Panc1 (cell line): Measurements from ENCODE around the gene OSBPL10. TPM values are rescaled to one million over a fixed set of nuclear protein-coding genes. Genes with fewer than 3 reads are reported as not detected.

Source experiments
- ATAC-seq: fragments of 200-7000 bp; cut with Tn5 transposase; 2 replicates; pipeline ENCODE4 v1.9.1; 2020; ENCODE audit warnings: mild to moderate bottlenecking, moderate library complexity
- BruUV-seq: library from RNA; stranded (reverse); fragments of 400-500 nt; replicated peaks from 2 replicates; lab custom pipeline; 2021; lab: Mats Ljungman, UMichigan
- CTCF ChIA-PET: fragments of 300-600 bp; sonication (Branson Sonifier 250); formaldehyde crosslinking; loops from one replicate; lab custom pipeline; 2022; ENCODE audit warnings: antibody characterized with exemption; lab: Charles Lee
- POLR2A ChIA-PET: fragments of 300-600 bp; sonication (Branson Sonifier 250); formaldehyde crosslinking; loops from one replicate; lab custom pipeline; 2022; ENCODE audit warnings: antibody characterized with exemption; lab: Charles Lee
- DNase-seq: peaks from one replicate; pipeline ENCODE4 v3.0.0-alpha.2; 2010; ENCODE audit warnings: low read depth, low spot score
- H3K27ac ChIP-seq: 2 replicates; pipeline ENCODE4 v1.5.1; 2011; ENCODE audit warnings: mild to moderate bottlenecking, low read length, inconsistent platforms
- H3K27me3 ChIP-seq: fragments of 200-500 bp; sonication (Bioruptor generic); 2 replicates; pipeline ENCODE4 v1.6.0; 2014; ENCODE audit warnings: low read length, inconsistent platforms; ENCODE audit not compliant: control insufficient read depth, insufficient read depth
- H3K36me3 ChIP-seq: fragments of 200-500 bp; sonication (Bioruptor generic); 2 replicates; pipeline ENCODE4 v1.5.1; 2014; ENCODE audit warnings: inconsistent platforms, mild to moderate bottlenecking, low read length, moderate library complexity; ENCODE audit not compliant: control insufficient read depth, insufficient read depth
- H3K4me1 ChIP-seq: 2 replicates; pipeline ENCODE4 v1.5.1; 2011; ENCODE audit warnings: inconsistent platforms, mild to moderate bottlenecking, low read length, moderate library complexity; ENCODE audit not compliant: control insufficient read depth, insufficient read depth
- H3K4me3 ChIP-seq, 2 experiments: 2 replicates each; pipeline ENCODE4 v1.5.1; 2011 to 2012; ENCODE audit warnings: low read depth in 2 of 2, low read length in 2 of 2, mild to moderate bottlenecking in 2 of 2, inconsistent platforms in 1 of 2, moderate library complexity in 1 of 2
- H3K9me3 ChIP-seq: fragments of 200-500 bp; sonication (Bioruptor generic); 2 replicates; pipeline ENCODE4 v1.5.1; 2014; ENCODE audit warnings: low read depth, mild to moderate bottlenecking, inconsistent platforms, low read length, moderate library complexity; ENCODE audit not compliant: control insufficient read depth, insufficient read depth
- CTCF ChIP-seq: fragments of 450-650 bp; IDR thresholded peaks from 2 replicates; pipeline ENCODE4 v1.5.1; 2017; ENCODE audit warnings: mild to moderate bottlenecking
- POLR2AphosphoS5 ChIP-seq: IDR thresholded peaks from 2 replicates; pipeline ENCODE4 v1.6.1; 2012; ENCODE audit warnings: mild to moderate bottlenecking, low read depth, low read length, moderate library complexity
- SIN3A ChIP-seq: IDR thresholded peaks from 2 replicates; pipeline ENCODE4 v1.6.1; 2012; ENCODE audit warnings: low read depth, mild to moderate bottlenecking, low read length, moderate library complexity, borderline replicate concordance; ENCODE audit not compliant: insufficient read depth
- TCF7L2 ChIP-seq: IDR thresholded peaks from 2 replicates; pipeline ENCODE4 v1.6.1; 2011; ENCODE audit warnings: mild to moderate bottlenecking, low read depth, low read length, inconsistent platforms
- in situ Hi-C: cut with HindIII; loops from 2 replicates; pipeline ENCODE4 v1.10.0; 2016; ENCODE audit warnings: low sequenced_read_pairs, low pct_unique_long_range_greater_than_20kb
- intact Hi-C: fragments of 100-400 bp; cut with micrococcal nuclease; formaldehyde crosslinking; loops from one replicate; pipeline ENCODE4 v1.10.0; 2022; ENCODE audit not compliant: unreplicated experiment
- total RNA-seq: library from RNA; stranded (reverse); gene quantifications from one replicate; pipeline ENCODE4 v1.2.1, GENCODE V29; 2021; ENCODE audit not compliant: unreplicated experiment
- TF ChIP-seq, protein P1 (sequence below), 2 experiments: IDR thresholded peaks; 2 replicates each; pipeline ENCODE4 v1.6.1; 2011 to 2012; ENCODE audit warnings: low read depth in 2 of 2, control low read depth in 1 of 2, low read length in 1 of 2, mild to moderate bottlenecking in 1 of 2, moderate library complexity in 1 of 2; ENCODE audit not compliant: insufficient read depth in 1 of 2

OSBPL10 gene
- total RNA-seq, 1 experiment from 2014 or later = 88.1 TPM

DNA sequence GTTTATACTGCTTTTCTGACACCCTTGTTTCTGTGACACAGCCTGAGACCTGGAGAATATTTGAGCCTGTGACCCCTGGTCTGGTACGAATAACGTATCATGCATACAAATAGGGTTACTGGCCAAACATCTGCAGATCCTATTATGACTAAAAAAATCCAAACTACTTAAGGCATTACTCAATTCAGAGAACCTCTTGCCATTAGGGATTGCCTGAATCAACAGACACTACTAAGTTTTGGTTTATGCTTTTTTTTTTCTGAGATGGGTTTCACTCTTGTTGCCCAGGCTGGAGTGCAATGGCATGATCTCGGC is 35.4 kb downstream of the OSBPL10 start:
- peak overlapping the region; percentile 39; the same call in 1 of the 2 replicates for H3K27ac ChIP-seq
- DNase-seq (no peak), ATAC-seq (no peak)
- peaks cover 10% of the 10 kb centered on the region; the same call in 1 of the 2 replicates for H3K9me3 ChIP-seq
- no TSS peak for BruUV-seq
- no peak overlapping the region for H3K4me3 ChIP-seq
- no peaks in the 10 kb centered on the region for H3K36me3 ChIP-seq
- H3K4me1 ChIP-seq = peaks cover 29% of the 10 kb centered on the region
- in situ Hi-C loops = no loop called here
- ChIA-PET POLR2A (no interaction called here), CTCF (no interaction called here)
- no peak for TF ChIP-seq CTCF
- intact Hi-C loops = no loop called here
- no peaks in the 10 kb centered on the region for H3K27me3 ChIP-seq

DNA sequence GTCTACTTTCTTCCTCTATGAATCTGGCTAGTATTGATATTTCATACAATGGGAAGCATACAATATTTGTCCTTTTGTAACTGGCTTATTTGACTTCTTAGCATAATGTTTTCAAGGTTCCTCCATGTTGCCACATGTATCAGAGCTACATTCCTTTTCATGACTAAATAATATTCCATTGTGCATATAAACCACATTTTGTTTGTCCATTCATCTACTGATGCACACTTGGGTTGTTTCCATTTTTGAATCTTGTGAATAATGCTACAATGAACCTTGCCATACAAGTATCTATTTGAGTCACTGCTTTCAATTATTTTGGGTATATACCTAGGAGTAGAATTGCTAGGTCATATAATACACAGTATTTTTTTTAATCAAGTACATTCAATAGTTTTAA is 38.0 kb downstream of the OSBPL10 start:
- in situ Hi-C loops = no loop called here
- peaks cover 26% of the 10 kb centered on the region for H3K4me1 ChIP-seq
- CTCF ChIA-PET = no interaction called here
- intact Hi-C loops = no loop called here
- no TSS peak for BruUV-seq
- no peak overlapping the region for H3K4me3 ChIP-seq
- H3K36me3 ChIP-seq = no peaks in the 10 kb centered on the region
- no peak overlapping the region for H3K27ac ChIP-seq
- DNase-seq (no peak), ATAC-seq (no peak)
- H3K27me3 ChIP-seq = no peaks in the 10 kb centered on the region
- TF ChIP-seq TCF7L2 = no peak
- H3K9me3 ChIP-seq = no peaks in the 10 kb centered on the region
- POLR2A ChIA-PET = no interaction called here

GRCh38 chr3:31942446-31942845 is 38.6 kb downstream of the OSBPL10 start:
- DNase-seq = no peak
- no peaks in the 10 kb centered on the region for H3K36me3 ChIP-seq
- BruUV-seq = no TSS peak

DNA sequence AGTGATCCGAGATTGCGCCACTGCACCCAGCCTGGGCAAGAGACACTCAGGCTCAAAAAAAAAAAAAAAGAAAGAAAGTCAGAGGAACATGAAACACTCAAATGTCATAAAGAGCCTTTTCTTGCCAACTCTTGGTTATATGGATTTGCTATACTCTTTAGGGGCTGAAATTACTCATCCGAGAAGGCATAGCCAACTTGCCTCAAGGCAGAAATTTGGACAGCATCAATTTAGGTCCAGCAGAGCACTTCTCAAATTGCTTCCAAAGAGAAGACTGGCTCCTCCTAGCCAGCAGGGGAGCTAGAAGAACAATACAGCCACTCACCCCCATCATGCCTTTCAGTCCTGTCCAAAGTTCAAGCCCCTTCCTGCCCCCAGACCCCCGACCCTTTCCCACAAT is 43.8 kb downstream of the OSBPL10 start:
- Histone ChIP-seq H3K27me3 (no peaks in the 10 kb centered on the region), H3K4me3 (no peak overlapping the region), H3K27ac (no peak overlapping the region), H3K9me3 (no peaks in the 10 kb centered on the region), H3K36me3 (no peaks in the 10 kb centered on the region), H3K4me1 (peaks cover 32% of the 10 kb centered on the region)
- DNase-seq (no peak), ATAC-seq (no peak)
- CTCF ChIA-PET = no interaction called here
- TF ChIP-seq SIN3A (no peak), TCF7L2 (no peak), POLR2AphosphoS5 (no peak), CTCF (no peak)
- TF ChIP-seq, protein P1, sequence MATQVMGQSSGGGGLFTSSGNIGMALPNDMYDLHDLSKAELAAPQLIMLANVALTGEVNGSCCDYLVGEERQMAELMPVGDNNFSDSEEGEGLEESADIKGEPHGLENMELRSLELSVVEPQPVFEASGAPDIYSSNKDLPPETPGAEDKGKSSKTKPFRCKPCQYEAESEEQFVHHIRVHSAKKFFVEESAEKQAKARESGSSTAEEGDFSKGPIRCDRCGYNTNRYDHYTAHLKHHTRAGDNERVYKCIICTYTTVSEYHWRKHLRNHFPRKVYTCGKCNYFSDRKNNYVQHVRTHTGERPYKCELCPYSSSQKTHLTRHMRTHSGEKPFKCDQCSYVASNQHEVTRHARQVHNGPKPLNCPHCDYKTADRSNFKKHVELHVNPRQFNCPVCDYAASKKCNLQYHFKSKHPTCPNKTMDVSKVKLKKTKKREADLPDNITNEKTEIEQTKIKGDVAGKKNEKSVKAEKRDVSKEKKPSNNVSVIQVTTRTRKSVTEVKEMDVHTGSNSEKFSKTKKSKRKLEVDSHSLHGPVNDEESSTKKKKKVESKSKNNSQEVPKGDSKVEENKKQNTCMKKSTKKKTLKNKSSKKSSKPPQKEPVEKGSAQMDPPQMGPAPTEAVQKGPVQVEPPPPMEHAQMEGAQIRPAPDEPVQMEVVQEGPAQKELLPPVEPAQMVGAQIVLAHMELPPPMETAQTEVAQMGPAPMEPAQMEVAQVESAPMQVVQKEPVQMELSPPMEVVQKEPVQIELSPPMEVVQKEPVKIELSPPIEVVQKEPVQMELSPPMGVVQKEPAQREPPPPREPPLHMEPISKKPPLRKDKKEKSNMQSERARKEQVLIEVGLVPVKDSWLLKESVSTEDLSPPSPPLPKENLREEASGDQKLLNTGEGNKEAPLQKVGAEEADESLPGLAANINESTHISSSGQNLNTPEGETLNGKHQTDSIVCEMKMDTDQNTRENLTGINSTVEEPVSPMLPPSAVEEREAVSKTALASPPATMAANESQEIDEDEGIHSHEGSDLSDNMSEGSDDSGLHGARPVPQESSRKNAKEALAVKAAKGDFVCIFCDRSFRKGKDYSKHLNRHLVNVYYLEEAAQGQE (IDR thresholded peaks at IDR 0.05; ENCODE audit: insufficient read depth in 1 of 2, low read depth in 2 of 2, low read length in 1 of 2) = no peak
- in situ Hi-C loops = no loop called here
- POLR2A ChIA-PET = no interaction called here
- intact Hi-C loops = no loop called here
- BruUV-seq = no TSS peak

More at GRCh38 chr3:31942446-31942845, 38.6 kb downstream of the OSBPL10 start:
- intact Hi-C loops (no loop called here), in situ Hi-C loops (no loop called here)
- TF ChIP-seq SIN3A (no peak), TCF7L2 (no peak)
- Histone ChIP-seq H3K4me3 (no peak overlapping the region), H3K27me3 (no peaks in the 10 kb centered on the region), H3K9me3 (no peaks in the 10 kb centered on the region), H3K4me1 (peaks cover 20% of the 10 kb centered on the region; the same call in 1 of the 2 replicates), H3K27ac (no peak overlapping the region)
- ChIA-PET CTCF (no interaction called here), POLR2A (no interaction called here)
- no peak for ATAC-seq
